SK-N-SH (cell line): ENCODE measurements around the gene PKP1. TPM values are rescaled to one million over a fixed set of nuclear protein-coding genes. Genes with fewer than 3 reads are reported as not detected.

Experiments
- CTCF ChIA-PET: fragments of 300-600, 350-600 bp; formaldehyde crosslinking; extraction: SDS; loops from one replicate; lab custom pipeline; 2021; lab: Yijun Ruan, JAX
- POLR2A ChIA-PET: fragments of 350-600 bp; sonication (Branson Sonifier 250); formaldehyde crosslinking; extraction: SDS; loops from one replicate; lab custom pipeline; 2020; ENCODE audit warnings: antibody characterized with exemption, inconsistent platforms; lab: Yijun Ruan, JAX
- DNase-seq: peaks from one replicate; pipeline ENCODE4 v3.0.0; 2012
- H2AFZ ChIP-seq: fragments of 200-600 bp; sonication (generic); 2 replicates; pipeline ENCODE4 v1.8.1; 2016; ENCODE audit warnings: antibody characterized with exemption, mild to moderate bottlenecking, low read depth
- H3F3A ChIP-seq: fragments of 200-600 bp; sonication (generic); replicated peaks from 2 replicates; pipeline ENCODE3; 2016; ENCODE audit warnings: antibody characterized with exemption, mild to moderate bottlenecking; ENCODE audit not compliant: insufficient read depth
- H3K27ac ChIP-seq, 2 experiments: fragments of 200-500 bp in 1 of 2; fragments of 200-600 bp in 1 of 2; sonication (Bioruptor generic) in 1 of 2; sonication (generic), shearing (Covaris generic) in 1 of 2; 2 replicates each; pipeline versions ENCODE4 v1.5.1 to v1.6.1; 2014 to 2016; ENCODE audit warnings: low read depth in 2 of 2, inconsistent platforms in 1 of 2, low read length in 1 of 2, mild to moderate bottlenecking in 1 of 2, mixed read lengths in 1 of 2
- H3K27me3 ChIP-seq: fragments of 200-600 bp; sonication (generic), shearing (Covaris generic); 2 replicates; pipeline ENCODE4 v1.6.1; 2016; ENCODE audit warnings: mixed run types; ENCODE audit not compliant: insufficient read depth
- H3K36me3 ChIP-seq, 2 experiments: fragments of 200-500 bp in 1 of 2; fragments of 200-600 bp in 1 of 2; sonication (Bioruptor generic) in 1 of 2; sonication (generic) in 1 of 2; replicated peaks in 1 of 2; 2 replicates each; pipeline versions ENCODE3 to v1.5.1; 2014 to 2016; ENCODE audit warnings: low read length in 1 of 2, mild to moderate bottlenecking in 1 of 2; ENCODE audit not compliant: insufficient read depth in 2 of 2, control insufficient read depth in 1 of 2
- H3K4me1 ChIP-seq, 2 experiments: fragments of 200-500 bp in 1 of 2; fragments of 200-600 bp in 1 of 2; sonication (Bioruptor generic) in 1 of 2; sonication (generic), shearing (Covaris generic) in 1 of 2; 2 replicates each; pipeline versions ENCODE4 v1.5.1 to v1.6.1; 2014 to 2016; ENCODE audit warnings: low read depth in 1 of 2, low read length in 1 of 2, mixed run types in 1 of 2; ENCODE audit not compliant: insufficient read depth in 2 of 2, control insufficient read depth in 1 of 2
- H3K4me2 ChIP-seq: fragments of 200-600 bp; sonication (generic), shearing (Covaris generic); 2 replicates; pipeline ENCODE4 v1.6.1; 2017; ENCODE audit warnings: mixed run types
- H3K4me3 ChIP-seq, 2 experiments: fragments of 200-500 bp in 1 of 2; fragments of 200-600 bp in 1 of 2; sonication (Bioruptor generic) in 1 of 2; sonication (generic), shearing (Covaris generic) in 1 of 2; 2 replicates each; pipeline versions ENCODE4 v1.5.1 to v1.8.1; 2014 to 2016; ENCODE audit warnings: low read depth in 2 of 2, inconsistent platforms in 1 of 2, low read length in 1 of 2, mild to moderate bottlenecking in 1 of 2, mixed read lengths in 1 of 2, moderate library complexity in 1 of 2
- H3K79me2 ChIP-seq: fragments of 200-600 bp; sonication (generic); 2 replicates; pipeline ENCODE4 v1.8.1; 2017; ENCODE audit warnings: mild to moderate bottlenecking; ENCODE audit not compliant: insufficient read depth
- H3K9ac ChIP-seq: fragments of 200-600 bp; sonication (generic); 2 replicates; pipeline ENCODE4 v1.6.1; 2017; ENCODE audit warnings: mixed run types
- H3K9me2 ChIP-seq: fragments of 200-600 bp; sonication (generic); 2 replicates; pipeline ENCODE4 v1.6.1; 2017; ENCODE audit warnings: mixed run types
- H3K9me3 ChIP-seq: fragments of 200-600 bp; sonication (generic); 2 replicates; pipeline ENCODE4 v1.6.1; 2017; ENCODE audit warnings: mixed run types, mild to moderate bottlenecking, moderate library complexity
- H4K20me1 ChIP-seq: fragments of 200-600 bp; sonication (generic); 2 replicates; pipeline ENCODE4 v1.6.1; 2017; ENCODE audit warnings: mild to moderate bottlenecking, mixed run types; ENCODE audit not compliant: insufficient read depth
- ELF1 ChIP-seq: IDR thresholded peaks from 2 replicates; pipeline ENCODE4 v1.4.0; 2012
- EZH2phosphoT487 ChIP-seq: fragments of 200-600 bp; sonication (generic); IDR thresholded peaks from 2 replicates; pipeline ENCODE4 v1.6.1; 2017; ENCODE audit warnings: low read depth, mixed run types, mild to moderate bottlenecking, antibody characterized with exemption, moderate library complexity, borderline replicate concordance
- FOSL2 ChIP-seq: IDR thresholded peaks from 2 replicates; pipeline ENCODE4 v1.4.0; 2012; ENCODE audit warnings: low read depth, mild to moderate bottlenecking, moderate library complexity, borderline replicate concordance
- FOXJ3 ChIP-seq: sonication (generic); formaldehyde crosslinking; IDR thresholded peaks from 2 replicates; pipeline ENCODE4 v1.5.1; 2020; ENCODE audit warnings: mild to moderate bottlenecking, missing genetic modification reagents
- FOXM1 ChIP-seq: IDR thresholded peaks from 2 replicates; pipeline ENCODE4 v1.4.0; 2012; ENCODE audit warnings: low read depth, mild to moderate bottlenecking
- GABPA ChIP-seq: IDR thresholded peaks from 2 replicates; pipeline ENCODE4 v1.4.0; 2012; ENCODE audit warnings: low read depth, mild to moderate bottlenecking
- JUND ChIP-seq: IDR thresholded peaks from 2 replicates; pipeline ENCODE4 v1.4.0; 2012
- MEF2A ChIP-seq: IDR thresholded peaks from 2 replicates; pipeline ENCODE4 v1.4.0; 2012; ENCODE audit warnings: low read depth, borderline replicate concordance
- MXI1 ChIP-seq: IDR thresholded peaks from 2 replicates; pipeline ENCODE4 v1.6.1; 2012; ENCODE audit warnings: mild to moderate bottlenecking, low read depth, low read length, improper control_type of control experiment
- PBX3 ChIP-seq: IDR thresholded peaks from 2 replicates; pipeline ENCODE4; 2012
- POLR2AphosphoS5 ChIP-seq: IDR thresholded peaks from 2 replicates; pipeline ENCODE4 v1.6.1; 2012; ENCODE audit warnings: low read depth, low read length
- RAD21 ChIP-seq: IDR thresholded peaks from 2 replicates; pipeline ENCODE4 v1.6.1; 2012; ENCODE audit warnings: mild to moderate bottlenecking, low read length
- TCF12 ChIP-seq: IDR thresholded peaks from 2 replicates; pipeline ENCODE4 v1.4.0; 2012
- TEAD4 ChIP-seq: IDR thresholded peaks from 2 replicates; pipeline ENCODE4 v1.4.0; 2012; ENCODE audit warnings: mild to moderate bottlenecking, borderline replicate concordance; ENCODE audit not compliant: insufficient read depth
- YY1 ChIP-seq: IDR thresholded peaks from 2 replicates; pipeline ENCODE4 v1.4.0; 2012; ENCODE audit warnings: low read depth, mild to moderate bottlenecking
- ZBTB33 ChIP-seq: IDR thresholded peaks from 2 replicates; pipeline ENCODE4 v1.4.0; 2012; ENCODE audit warnings: low read depth, borderline replicate concordance
- WGBS: methylation state at CpG from one replicate; pipeline ENCODE4 v1.1.6; 2017; ENCODE audit warnings: low lambda C conversion rate; 5-methylcytosine and 5-hydroxymethylcytosine counted together
- polyA plus RNA-seq, 3 experiments: library from polyadenylated mRNA; depleted of rRNA; stranded (reverse); fragments of >200 nt; gene quantifications; 2 replicates each; pipeline ENCODE4 v1.2.3, GENCODE V29; 2012
- TF ChIP-seq, protein P1 (sequence below): fragments of 150-350 bp; IDR thresholded peaks from 2 replicates; pipeline ENCODE4 v1.6.1; 2017; ENCODE audit warnings: antibody characterized with exemption, low read length, low read depth, borderline replicate concordance
- TF ChIP-seq, protein P2 (sequence below): fragments of 200-600 bp; sonication (generic); IDR thresholded peaks from 2 replicates; pipeline ENCODE4 v1.6.1; 2017; ENCODE audit warnings: antibody characterized with exemption, mild to moderate bottlenecking, moderate library complexity

The PKP1 gene
- polyA plus RNA-seq, 1 of the 3 experiments (the other 2 are of a cell fraction): not detected

- Histone ChIP-seq H3K79me2 (no peaks in the 10 kb centered on the region), H3K4me2 (no peak overlapping the region), H3K9ac (no peak overlapping the region), H3K36me3 (no peaks in the 10 kb centered on the region), H3K27me3 (no peaks in the 10 kb centered on the region), H3K9me3 (no peaks in the 10 kb centered on the region), H3K27ac (no peak overlapping the region), H3K9me2 (no peaks in the 10 kb centered on the region), H3K4me3 (no peak overlapping the region), H4K20me1 (no peaks in the 10 kb centered on the region), H2AFZ (no peak overlapping the region), H3F3A (no peaks in the 10 kb centered on the region), H3K4me1 (peaks cover under 1 to 37% of the 10 kb centered on the region in 2 experiments; a peak in 3 of 4 replicates)
- 76% methylated on average over 19 of the region's 20 CpGs for WGBS
- ChIA-PET POLR2A (no interaction called here), CTCF (interaction anchor here (1.2 to 13.1 kb wide), 5 partner anchors 46 to 210 kb away, joined by 4 to 126 read pairs (median 6); no protein-coding TSS in a partner anchor)
- TF ChIP-seq, protein P1, sequence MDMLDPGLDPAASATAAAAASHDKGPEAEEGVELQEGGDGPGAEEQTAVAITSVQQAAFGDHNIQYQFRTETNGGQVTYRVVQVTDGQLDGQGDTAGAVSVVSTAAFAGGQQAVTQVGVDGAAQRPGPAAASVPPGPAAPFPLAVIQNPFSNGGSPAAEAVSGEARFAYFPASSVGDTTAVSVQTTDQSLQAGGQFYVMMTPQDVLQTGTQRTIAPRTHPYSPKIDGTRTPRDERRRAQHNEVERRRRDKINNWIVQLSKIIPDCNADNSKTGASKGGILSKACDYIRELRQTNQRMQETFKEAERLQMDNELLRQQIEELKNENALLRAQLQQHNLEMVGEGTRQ: no peak
- TF ChIP-seq FOXJ3 (CRISPR knock-in tag): no peak
- TF ChIP-seq ELF1: no peak
- TF ChIP-seq TEAD4: no peak
- TF ChIP-seq JUND: no peak
- DNase-seq: no peak
Observed at GRCh38 chr1:201302163-201303152, 19.2 kb downstream of the PKP1 start.

- H3K79me2 ChIP-seq: no peaks in the 10 kb centered on the region
- TF ChIP-seq ZBTB33 (no peak), FOXJ3 (CRISPR knock-in tag) (no peak), MEF2A (no peak), EZH2phosphoT487 (no peak), YY1 (no peak), FOSL2 (no peak), POLR2AphosphoS5 (no peak), RAD21 (no peak), PBX3 (no peak), FOXM1 (no peak), GABPA (no peak), MXI1 (no peak), TCF12 (no peak), ELF1 (no peak)
- TF ChIP-seq, protein P1: no peak
- TF ChIP-seq, protein P2, sequence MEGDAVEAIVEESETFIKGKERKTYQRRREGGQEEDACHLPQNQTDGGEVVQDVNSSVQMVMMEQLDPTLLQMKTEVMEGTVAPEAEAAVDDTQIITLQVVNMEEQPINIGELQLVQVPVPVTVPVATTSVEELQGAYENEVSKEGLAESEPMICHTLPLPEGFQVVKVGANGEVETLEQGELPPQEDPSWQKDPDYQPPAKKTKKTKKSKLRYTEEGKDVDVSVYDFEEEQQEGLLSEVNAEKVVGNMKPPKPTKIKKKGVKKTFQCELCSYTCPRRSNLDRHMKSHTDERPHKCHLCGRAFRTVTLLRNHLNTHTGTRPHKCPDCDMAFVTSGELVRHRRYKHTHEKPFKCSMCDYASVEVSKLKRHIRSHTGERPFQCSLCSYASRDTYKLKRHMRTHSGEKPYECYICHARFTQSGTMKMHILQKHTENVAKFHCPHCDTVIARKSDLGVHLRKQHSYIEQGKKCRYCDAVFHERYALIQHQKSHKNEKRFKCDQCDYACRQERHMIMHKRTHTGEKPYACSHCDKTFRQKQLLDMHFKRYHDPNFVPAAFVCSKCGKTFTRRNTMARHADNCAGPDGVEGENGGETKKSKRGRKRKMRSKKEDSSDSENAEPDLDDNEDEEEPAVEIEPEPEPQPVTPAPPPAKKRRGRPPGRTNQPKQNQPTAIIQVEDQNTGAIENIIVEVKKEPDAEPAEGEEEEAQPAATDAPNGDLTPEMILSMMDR: no peak
Observed at GRCh38 chr1:201304126-201304525, 20.8 kb downstream of the PKP1 start.

More at GRCh38 chr1:201304126-201304525, 20.8 kb downstream of the PKP1 start:
- Histone ChIP-seq H3K36me3 (no peaks in the 10 kb centered on the region), H3K9ac (no peak overlapping the region), H2AFZ (no peak overlapping the region), H3K4me3 (no peak overlapping the region), H3K9me3 (no peaks in the 10 kb centered on the region), H3F3A (peaks cover 5% of the 10 kb centered on the region), H3K9me2 (no peaks in the 10 kb centered on the region), H3K27me3 (no peaks in the 10 kb centered on the region), H3K4me2 (no peak overlapping the region), H3K27ac (no peak overlapping the region), H3K4me1 (peaks cover 18 to 36% of the 10 kb centered on the region in 2 experiments; a peak in 3 of 4 replicates), H4K20me1 (no peaks in the 10 kb centered on the region)
- CTCF ChIA-PET: interaction anchor here (1.2 to 13.1 kb wide), 5 partner anchors 16 to 65 kb away, joined by 3 to 126 read pairs (median 11); no protein-coding TSS in a partner anchor
- no peak for DNase-seq
- 78% methylated on average over 3 of the region's 3 CpGs for WGBS
- POLR2A ChIA-PET: no interaction called here
